K562 (cell line): ENCODE results near the gene ANKRD6. TPM values are rescaled to one million over a fixed set of nuclear protein-coding genes. Genes with fewer than 3 reads are reported as not detected.

Experiments used
- ATAC-seq: fragments of 200-7000 bp; cut with Tn5 transposase; 3 replicates; pipeline ENCODE4 v1.9.1; 2020; ENCODE audit warnings: moderate library complexity
- BruUV-seq: library from RNA; stranded (reverse); fragments of 400-500 nt; replicated peaks from 2 replicates; lab custom pipeline; 2021; lab: Mats Ljungman, UMichigan
- CTCF ChIA-PET: fragments of 300-600 bp; formaldehyde crosslinking; extraction: SDS; loops from one replicate; lab custom pipeline; 2021; ENCODE audit warnings: low intra/inter-chr PET ratio; lab: Yijun Ruan, JAX
- POLR2A ChIA-PET: fragments of 300-600, 350-650 bp; sonication (Branson Sonifier 250); formaldehyde crosslinking; extraction: SDS; loops from one replicate; lab custom pipeline; 2021; ENCODE audit warnings: antibody characterized with exemption, inconsistent platforms; lab: Yijun Ruan, JAX
- DNase-seq, 4 experiments: peaks; one replicate each; pipeline versions ENCODE4 v3.0.0 to v3.0.0-alpha.2; 2011 to 2018; ENCODE audit warnings: low spot score in 3 of 4, mixed read lengths in 3 of 4; ENCODE audit errors: extremely low read depth in 1 of 4
- FAIRE-seq: peaks from 2 replicates; lab custom pipeline; 2011; peaks lifted over from hg19 to GRCh38; lab: Jason Lieb, UNC
- H2AFZ ChIP-seq: 2 replicates; pipeline ENCODE4 v1.6.0; 2011; ENCODE audit warnings: low read depth, low read length, control low read depth, inconsistent platforms
- H3K27ac ChIP-seq: fragments of 200-600 bp; 3 replicates; pipeline ENCODE4 v1.8.0; 2011; ENCODE audit warnings: low read depth, mild to moderate bottlenecking, control low read depth, inconsistent platforms, low read length, moderate library complexity, mixed read lengths; ENCODE audit errors: extremely low read depth
- H3K27me3 ChIP-seq, 2 experiments: fragments of 300-600 bp in 1 of 2; 2 replicates in 1 of 2; 3 replicates in 1 of 2; pipeline versions ENCODE4 v1.6.0 to v1.8.0; 2011; ENCODE audit warnings: inconsistent platforms in 2 of 2, low read length in 2 of 2, mild to moderate bottlenecking in 1 of 2, mixed read lengths in 1 of 2, moderate library complexity in 1 of 2; ENCODE audit not compliant: control insufficient read depth in 2 of 2, insufficient read depth in 2 of 2
- H3K36me3 ChIP-seq: fragments of 300-600 bp; 3 replicates; pipeline ENCODE4 v1.8.0; 2011; ENCODE audit warnings: mild to moderate bottlenecking, low read length, inconsistent platforms; ENCODE audit not compliant: control insufficient read depth, insufficient read depth
- H3K4me1 ChIP-seq, 2 experiments: fragments of 200-600 bp in 1 of 2; replicated peaks in 1 of 2; 2 replicates in 1 of 2; 3 replicates in 1 of 2; pipeline versions ENCODE4 v1.5.1 to v1.8.0; 2011; ENCODE audit warnings: inconsistent platforms in 2 of 2, low read length in 2 of 2, mild to moderate bottlenecking in 1 of 2, mixed read lengths in 1 of 2, moderate library complexity in 1 of 2; ENCODE audit not compliant: control insufficient read depth in 2 of 2, insufficient read depth in 2 of 2
- H3K4me2 ChIP-seq: 2 replicates; pipeline ENCODE4 v1.6.1; 2011; ENCODE audit warnings: low read length, control low read depth, inconsistent platforms, mixed read lengths; ENCODE audit not compliant: insufficient read depth
- H3K4me3 ChIP-seq: fragments of 200-600 bp; sonication (generic), shearing (Covaris generic); 2 replicates; pipeline ENCODE4 v1.5.1; 2016; ENCODE audit warnings: control low read depth, inconsistent platforms
- H3K79me2 ChIP-seq: fragments of 200-600 bp; 3 replicates; pipeline ENCODE4 v1.8.0; 2011; ENCODE audit warnings: low read length, inconsistent platforms; ENCODE audit not compliant: control insufficient read depth, insufficient read depth
- H3K9ac ChIP-seq, 2 experiments: 2 replicates each; pipeline versions ENCODE4 v1.6.0 to v1.6.1; 2011; ENCODE audit warnings: low read depth in 2 of 2, low read length in 2 of 2, control low read depth in 1 of 2, inconsistent platforms in 1 of 2, mild to moderate bottlenecking in 1 of 2, mixed read lengths in 1 of 2; ENCODE audit not compliant: insufficient read depth in 1 of 2
- H3K9me1 ChIP-seq: one replicate; pipeline ENCODE4 v1.6.0; 2011; ENCODE audit warnings: inconsistent platforms, mild to moderate bottlenecking, low read length, moderate library complexity; ENCODE audit not compliant: control insufficient read depth, insufficient read depth
- H3K9me3 ChIP-seq: replicated peaks from 2 replicates; pipeline ENCODE4 v1.5.1; 2011; ENCODE audit warnings: low read depth, low read length, inconsistent platforms; ENCODE audit not compliant: control insufficient read depth, insufficient read depth
- H4K20me1 ChIP-seq: replicated peaks from 2 replicates; pipeline ENCODE4 v1.6.1; 2011; ENCODE audit warnings: low read length, inconsistent platforms, mixed read lengths; ENCODE audit not compliant: control insufficient read depth, insufficient read depth
- ATF6 ChIP-seq: sonication (generic); formaldehyde crosslinking; IDR thresholded peaks from 2 replicates; pipeline ENCODE4 v1.4.0; 2020; ENCODE audit warnings: mild to moderate bottlenecking, missing genetic modification reagents
- CBX3 ChIP-seq, 2 experiments: IDR thresholded peaks; 1 replicate in 1 of 2; 2 replicates in 1 of 2; pipeline ENCODE4 v1.6.1; 2012; ENCODE audit warnings: inconsistent platforms in 2 of 2, low read length in 2 of 2, borderline replicate concordance in 1 of 2, control low read depth in 1 of 2
- FIP1L1 ChIP-seq: fragments of 200-400 bp; formaldehyde crosslinking; IDR thresholded peaks from 2 replicates; pipeline ENCODE4 v1.6.1; 2018; ENCODE audit warnings: mild to moderate bottlenecking, low read depth, low read length; ENCODE audit not compliant: poor library complexity, severe bottlenecking
- HMGN3 ChIP-seq: IDR thresholded peaks from 2 replicates; pipeline ENCODE4 v1.6.1; 2011; ENCODE audit warnings: borderline replicate concordance, low read depth, mild to moderate bottlenecking, mixed read lengths, low read length; ENCODE audit not compliant: insufficient read length; ENCODE audit errors: extremely low read depth
- MAFK ChIP-seq: IDR thresholded peaks from 2 replicates; pipeline ENCODE4 v1.6.1; 2011; ENCODE audit warnings: low read length, improper control_type of control experiment
- NCOA1 ChIP-seq: fragments of 450-650 bp; IDR thresholded peaks from 2 replicates; pipeline ENCODE4 v1.6.1; 2016; ENCODE audit warnings: low read depth
- NR3C1 ChIP-seq: sonication (generic); formaldehyde crosslinking; IDR thresholded peaks from 2 replicates; pipeline ENCODE4 v1.8.1; 2022; ENCODE audit warnings: missing genetic modification reagents
- PKNOX1 ChIP-seq: fragments of 450-650 bp; IDR thresholded peaks from 2 replicates; pipeline ENCODE4 v1.6.1; 2016
- POLR2AphosphoS5 ChIP-seq: IDR thresholded peaks from 2 replicates; pipeline ENCODE4 v1.6.1; 2011; ENCODE audit warnings: mild to moderate bottlenecking, low read depth, low read length, moderate library complexity; ENCODE audit not compliant: control insufficient read depth, insufficient read depth
- RFX7 ChIP-seq: fragments of 250-450 bp; sonication (Bioruptor Pico); IDR thresholded peaks from 2 replicates; pipeline ENCODE4 v1.5.1; 2021; ENCODE audit warnings: mild to moderate bottlenecking
- SRSF1 ChIP-seq: fragments of 200-400 bp; formaldehyde crosslinking; IDR thresholded peaks from 2 replicates; pipeline ENCODE4 v1.6.1; 2017; ENCODE audit warnings: mild to moderate bottlenecking, low read depth, low read length, moderate library complexity
- SRSF3 ChIP-seq: fragments of 200-400 bp; formaldehyde crosslinking; IDR thresholded peaks from 2 replicates; pipeline ENCODE4 v1.6.1; 2016; ENCODE audit warnings: mild to moderate bottlenecking, low read length, moderate library complexity; ENCODE audit not compliant: insufficient read depth
- YBX1 ChIP-seq: fragments of 450-650 bp; IDR thresholded peaks from 2 replicates; pipeline ENCODE4 v1.7.1; 2016; ENCODE audit warnings: mild to moderate bottlenecking
- YY1 ChIP-seq, 3 experiments: IDR thresholded peaks; 2 replicates each; pipeline ENCODE4 v1.6.1; 2011; ENCODE audit warnings: low read length in 2 of 3, mild to moderate bottlenecking in 2 of 3, moderate library complexity in 2 of 3, borderline replicate concordance in 1 of 3, control low read depth in 1 of 3, low read depth in 1 of 3; ENCODE audit not compliant: insufficient read depth in 3 of 3, insufficient replicate concordance in 2 of 3, control insufficient read depth in 1 of 3, insufficient read length in 1 of 3; ENCODE audit errors: extremely low read depth in 1 of 3
- ZBTB1 ChIP-seq: sonication (generic); formaldehyde crosslinking; IDR thresholded peaks from 2 replicates; pipeline ENCODE4 v1.8.1; 2023; ENCODE audit warnings: missing genetic modification reagents, low read depth, mild to moderate bottlenecking, borderline replicate concordance
- ZBTB5 ChIP-seq: fragments of 450-650 bp; IDR thresholded peaks from 2 replicates; pipeline ENCODE4 v1.6.1; 2017; ENCODE audit warnings: antibody characterized with exemption
- ZKSCAN1 ChIP-seq: fragments of 150-350 bp; IDR thresholded peaks from 2 replicates; pipeline ENCODE4 v1.6.1; 2016; ENCODE audit warnings: low read depth, low read length
- ZNF12 ChIP-seq: sonication (generic); formaldehyde crosslinking; IDR thresholded peaks from 2 replicates; pipeline ENCODE4 v1.4.0; 2020; ENCODE audit warnings: mild to moderate bottlenecking, missing genetic modification reagents
- ZNF311 ChIP-seq: fragments of 250-450 bp; sonication (Bioruptor Pico); IDR thresholded peaks from 2 replicates; pipeline ENCODE4 v1.4.0; 2020; ENCODE audit warnings: mild to moderate bottlenecking, moderate library complexity
- WGBS: fragments of 100-300 bp; shearing (Covaris generic); methylation state at CpG from one replicate; pipeline ENCODE4 v1.1.6; 2016; ENCODE audit warnings: low coverage, mixed read lengths; ENCODE audit not compliant: insufficient coverage; ENCODE audit errors: missing lambda C conversion rate; 5-methylcytosine and 5-hydroxymethylcytosine counted together
- in situ Hi-C: fragments of 300-500 bp; cut with MboI; formaldehyde crosslinking; loops from 4 replicates; pipeline ENCODE4 v1.15.0; 2018; ENCODE audit warnings: inconsistent platforms, mixed read lengths
- intact Hi-C: fragments of 100-400 bp; cut with micrococcal nuclease; formaldehyde crosslinking; loops from 2 replicates; pipeline ENCODE4 v1.14.2; 2022
- polyA plus RNA-seq, 8 experiments: library from polyadenylated mRNA; depleted of rRNA in 4 of 8; stranded (reverse) in 5 of 8; unstranded in 3 of 8; fragments of >200 nt; fragmentation: Nextera tagmentation in 2 of 8; fragmentation: Illumina TruSeq in 1 of 8; extraction: Ambion mirVana in 2 of 8; extraction: Trizol in 1 of 8; gene quantifications; 2 replicates each; pipeline versions ENCODE4 v1.2.1 to v1.2.3, GENCODE V29; 2011 to 2014; ENCODE audit warnings: inconsistent platforms in 1 of 8, missing spikeins in 1 of 8
- total RNA-seq, 7 experiments: library from RNA; depleted of rRNA in 6 of 7; stranded (reverse); fragments of >200 nt in 6 of 7; fragmentation: Illumina TruSeq in 2 of 7; extraction: Trizol in 2 of 7; gene quantifications; 2 replicates each; pipeline versions ENCODE4 v1.2.1 to v1.2.3, GENCODE V29; 2011 to 2021; ENCODE audit warnings: low replicate concordance in 1 of 7

ANKRD6 gene
- total and polyA plus RNA-seq, 9 of the 15 experiments (the other 6 are each of a cell fraction or from before 2014, with no cell fraction given): 0.04 to 0.22 (median 0.08) TPM; not detected in 4

GRCh38 chr6:89655122-89655521 lies 222.2 kb downstream of the ANKRD6 start:
- BruUV-seq: no TSS peak
- intact Hi-C loops (no loop called here), in situ Hi-C loops (no loop called here)
- H3K4me1 ChIP-seq: no peaks in the 10 kb centered on the region
- ChIA-PET POLR2A (no interaction called here), CTCF (no interaction called here)
- peaks cover 91% of the 10 kb centered on the region for H3K36me3 ChIP-seq
- DNase-seq (no peak), ATAC-seq (no peak), FAIRE-seq (no peak)
- no peaks in the 10 kb centered on the region; the same call in 1 of the 2 replicates for H4K20me1 ChIP-seq
- no peaks in the 10 kb centered on the region for H3K79me2 ChIP-seq
- H2AFZ ChIP-seq: no peak overlapping the region
- no peaks in the 10 kb centered on the region for H3K9me1 ChIP-seq
- H3K27me3 ChIP-seq: no peaks in the 10 kb centered on the region
- H3K9ac ChIP-seq: no peak overlapping the region
- no peaks in the 10 kb centered on the region for H3K9me3 ChIP-seq
- no peak overlapping the region for H3K27ac ChIP-seq
- no peak overlapping the region for H3K4me3 ChIP-seq
- TF ChIP-seq POLR2AphosphoS5 (no peak), ZBTB1 (CRISPR knock-in tag) (no peak), YBX1 (no peak), ZBTB5 (no peak), MAFK (no peak), PKNOX1 (no peak), RFX7 (CRISPR knock-in tag) (no peak), FIP1L1 (no peak), SRSF3 (no peak), ZKSCAN1 (no peak), CBX3 (IDR thresholded peaks at IDR 0.05; ENCODE audit: borderline replicate concordance in 1 of 2, low read length in 2 of 2) (no peak), YY1 (IDR thresholded peaks at IDR 0.05; ENCODE audit: borderline replicate concordance in 1 of 3, control insufficient read depth in 1 of 3, extremely low read depth in 1 of 3, insufficient read depth in 3 of 3, insufficient read length in 1 of 3, insufficient replicate concordance in 2 of 3, low read depth in 1 of 3, low read length in 2 of 3) (no peak), ZNF12 (CRISPR knock-in tag) (no peak), ZNF311 (no peak), HMGN3 (no peak), ATF6 (CRISPR knock-in tag) (no peak), NCOA1 (no peak), SRSF1 (no peak), NR3C1 (CRISPR knock-in tag) (no peak)
- H3K4me2 ChIP-seq: no peak overlapping the region
- WGBS: 92% methylated on average over 2 of the region's 2 CpGs
